HEK293 (cell line): ENCODE results near the gene PABPN1L.

Source experiments
- ZEB2 ChIP-seq: fragments of 450-650 bp; formaldehyde crosslinking; IDR thresholded peaks from 2 replicates; pipeline ENCODE4 v1.5.1; 2016; ENCODE audit warnings: missing biosample characterization, missing genetic modification characterization
- TF ChIP-seq, protein P1 (sequence below): fragments of 450-650 bp; formaldehyde crosslinking; IDR thresholded peaks from 2 replicates; pipeline ENCODE4 v1.5.1; 2016; ENCODE audit warnings: missing biosample characterization, missing genetic modification characterization

DNA sequence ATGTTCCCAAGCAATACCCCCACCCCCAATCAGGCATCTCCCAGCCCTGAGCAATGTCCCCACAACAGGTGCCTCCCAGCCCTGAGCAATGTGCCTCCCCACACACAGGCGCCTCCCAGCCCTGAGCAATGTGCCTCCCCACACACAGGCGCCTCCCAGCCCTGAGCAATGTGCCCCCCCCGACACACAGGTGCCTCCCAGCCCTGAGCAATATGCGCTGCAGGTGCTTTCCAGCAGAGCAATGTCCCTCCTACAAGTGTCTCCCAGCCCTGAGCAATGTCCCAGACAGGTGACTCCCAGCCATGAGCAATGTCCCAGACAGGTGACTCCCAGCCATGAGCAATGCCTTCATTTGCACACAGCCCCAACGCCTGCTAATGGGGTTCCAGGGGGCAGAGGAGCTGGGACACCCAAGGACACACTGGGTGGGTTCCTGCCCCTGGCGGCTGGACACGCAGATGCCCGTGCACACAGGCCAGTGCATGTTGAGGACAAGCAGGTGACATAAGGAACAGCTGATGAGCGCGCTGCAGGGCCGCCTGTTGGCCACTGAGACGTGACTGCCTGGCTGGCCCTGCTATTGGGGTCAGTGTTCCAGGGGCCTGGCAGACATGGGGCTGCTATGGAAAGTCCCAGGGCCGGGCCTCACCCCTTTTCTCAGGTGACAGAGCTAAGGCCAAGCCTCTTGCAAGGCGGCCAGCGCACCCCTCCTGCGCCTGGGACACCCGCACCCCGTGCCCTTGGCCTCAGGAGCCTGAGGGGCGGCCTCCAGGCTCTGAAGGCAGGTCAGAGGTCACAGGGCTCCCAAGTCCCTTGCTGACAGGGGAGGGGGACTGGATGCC lies 26.9 kb upstream of the PABPN1L start:
- TF ChIP-seq, protein P1, sequence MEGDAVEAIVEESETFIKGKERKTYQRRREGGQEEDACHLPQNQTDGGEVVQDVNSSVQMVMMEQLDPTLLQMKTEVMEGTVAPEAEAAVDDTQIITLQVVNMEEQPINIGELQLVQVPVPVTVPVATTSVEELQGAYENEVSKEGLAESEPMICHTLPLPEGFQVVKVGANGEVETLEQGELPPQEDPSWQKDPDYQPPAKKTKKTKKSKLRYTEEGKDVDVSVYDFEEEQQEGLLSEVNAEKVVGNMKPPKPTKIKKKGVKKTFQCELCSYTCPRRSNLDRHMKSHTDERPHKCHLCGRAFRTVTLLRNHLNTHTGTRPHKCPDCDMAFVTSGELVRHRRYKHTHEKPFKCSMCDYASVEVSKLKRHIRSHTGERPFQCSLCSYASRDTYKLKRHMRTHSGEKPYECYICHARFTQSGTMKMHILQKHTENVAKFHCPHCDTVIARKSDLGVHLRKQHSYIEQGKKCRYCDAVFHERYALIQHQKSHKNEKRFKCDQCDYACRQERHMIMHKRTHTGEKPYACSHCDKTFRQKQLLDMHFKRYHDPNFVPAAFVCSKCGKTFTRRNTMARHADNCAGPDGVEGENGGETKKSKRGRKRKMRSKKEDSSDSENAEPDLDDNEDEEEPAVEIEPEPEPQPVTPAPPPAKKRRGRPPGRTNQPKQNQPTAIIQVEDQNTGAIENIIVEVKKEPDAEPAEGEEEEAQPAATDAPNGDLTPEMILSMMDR, result no peak
- no peak for TF ChIP-seq ZEB2 (tag by site-specific recombination)
